PFSK-1 (cell line): ENCODE results near the gene LOC128125822.

Experiments
- FOXP2 ChIP-seq: optimal IDR thresholded peaks from 2 replicates; pipeline ENCODE3; 2011; ENCODE audit warnings: borderline replicate concordance, control low read depth, inconsistent platforms; ENCODE audit not compliant: insufficient read depth; ENCODE audit errors: extremely low read length, extremely low read depth
- POLR2AphosphoS5 ChIP-seq: IDR thresholded peaks from 2 replicates; pipeline ENCODE4 v1.6.1; 2012; ENCODE audit warnings: low read depth, mild to moderate bottlenecking, control low read depth, low read length, moderate library complexity
- SIN3A ChIP-seq: IDR thresholded peaks from 2 replicates; pipeline ENCODE4 v1.6.1; 2012; ENCODE audit warnings: mild to moderate bottlenecking, low read length, moderate library complexity, borderline replicate concordance; ENCODE audit not compliant: insufficient read depth
- TAF1 ChIP-seq: IDR thresholded peaks from 2 replicates; pipeline ENCODE4 v1.6.1; 2012; ENCODE audit warnings: low read length, control low read depth, borderline replicate concordance; ENCODE audit not compliant: insufficient read depth
- TF ChIP-seq, protein P1 (sequence below), 2 experiments: IDR thresholded peaks; 2 replicates each; pipeline versions ENCODE4 v1.6.1 to v1.8.0; 2011 to 2012; ENCODE audit warnings: low read depth in 2 of 2, low read length in 2 of 2, control low read depth in 1 of 2, inconsistent platforms in 1 of 2, mild to moderate bottlenecking in 1 of 2, moderate library complexity in 1 of 2; ENCODE audit not compliant: insufficient read depth in 1 of 2

DNA sequence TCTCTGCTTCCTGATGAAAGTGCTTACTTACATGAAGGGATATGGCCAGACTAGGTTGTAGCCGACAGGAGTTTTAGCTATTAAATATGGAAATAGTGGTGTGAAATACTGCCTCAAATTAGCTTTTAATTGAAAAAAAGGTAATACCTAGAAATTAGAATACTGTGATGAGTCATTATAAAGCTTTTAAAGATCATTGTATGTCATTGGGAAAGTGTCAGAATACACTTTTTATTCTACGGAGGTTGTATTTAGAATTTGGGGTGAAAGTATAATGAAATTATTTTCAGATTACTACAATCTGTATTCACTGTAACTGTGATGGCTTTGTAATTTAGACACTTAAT lies 2.2 kb downstream of the LOC128125822 start:
- TF ChIP-seq POLR2AphosphoS5 (no peak; the same call in 1 of the 2 replicates), TAF1 (no peak; the same call in 1 of the 2 replicates), SIN3A (no peak), FOXP2 (no peak)
- TF ChIP-seq, protein P1, sequence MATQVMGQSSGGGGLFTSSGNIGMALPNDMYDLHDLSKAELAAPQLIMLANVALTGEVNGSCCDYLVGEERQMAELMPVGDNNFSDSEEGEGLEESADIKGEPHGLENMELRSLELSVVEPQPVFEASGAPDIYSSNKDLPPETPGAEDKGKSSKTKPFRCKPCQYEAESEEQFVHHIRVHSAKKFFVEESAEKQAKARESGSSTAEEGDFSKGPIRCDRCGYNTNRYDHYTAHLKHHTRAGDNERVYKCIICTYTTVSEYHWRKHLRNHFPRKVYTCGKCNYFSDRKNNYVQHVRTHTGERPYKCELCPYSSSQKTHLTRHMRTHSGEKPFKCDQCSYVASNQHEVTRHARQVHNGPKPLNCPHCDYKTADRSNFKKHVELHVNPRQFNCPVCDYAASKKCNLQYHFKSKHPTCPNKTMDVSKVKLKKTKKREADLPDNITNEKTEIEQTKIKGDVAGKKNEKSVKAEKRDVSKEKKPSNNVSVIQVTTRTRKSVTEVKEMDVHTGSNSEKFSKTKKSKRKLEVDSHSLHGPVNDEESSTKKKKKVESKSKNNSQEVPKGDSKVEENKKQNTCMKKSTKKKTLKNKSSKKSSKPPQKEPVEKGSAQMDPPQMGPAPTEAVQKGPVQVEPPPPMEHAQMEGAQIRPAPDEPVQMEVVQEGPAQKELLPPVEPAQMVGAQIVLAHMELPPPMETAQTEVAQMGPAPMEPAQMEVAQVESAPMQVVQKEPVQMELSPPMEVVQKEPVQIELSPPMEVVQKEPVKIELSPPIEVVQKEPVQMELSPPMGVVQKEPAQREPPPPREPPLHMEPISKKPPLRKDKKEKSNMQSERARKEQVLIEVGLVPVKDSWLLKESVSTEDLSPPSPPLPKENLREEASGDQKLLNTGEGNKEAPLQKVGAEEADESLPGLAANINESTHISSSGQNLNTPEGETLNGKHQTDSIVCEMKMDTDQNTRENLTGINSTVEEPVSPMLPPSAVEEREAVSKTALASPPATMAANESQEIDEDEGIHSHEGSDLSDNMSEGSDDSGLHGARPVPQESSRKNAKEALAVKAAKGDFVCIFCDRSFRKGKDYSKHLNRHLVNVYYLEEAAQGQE (IDR thresholded peaks at IDR 0.05; ENCODE audit: insufficient read depth in 1 of 2, low read depth in 2 of 2, low read length in 2 of 2): no peak
